OCI-M2 (cell line): ENCODE results near the gene PLCL1.
"Not testable (repeated sequence)": the region's sequence is repeated elsewhere in the genome, so short reads cannot be mapped to it uniquely, and the experiment has no call there.

Source experiments
- DNase-seq: peaks from one replicate; lab custom pipeline; 2025; ENCODE audit not compliant: unreplicated experiment; lab: John Stamatoyannopoulos, UW

Gene PLCL1

GRCh38 chr2:197809064-197809463 lies 4.7 kb downstream of the PLCL1 start:
- no peak for DNase-seq

DNA sequence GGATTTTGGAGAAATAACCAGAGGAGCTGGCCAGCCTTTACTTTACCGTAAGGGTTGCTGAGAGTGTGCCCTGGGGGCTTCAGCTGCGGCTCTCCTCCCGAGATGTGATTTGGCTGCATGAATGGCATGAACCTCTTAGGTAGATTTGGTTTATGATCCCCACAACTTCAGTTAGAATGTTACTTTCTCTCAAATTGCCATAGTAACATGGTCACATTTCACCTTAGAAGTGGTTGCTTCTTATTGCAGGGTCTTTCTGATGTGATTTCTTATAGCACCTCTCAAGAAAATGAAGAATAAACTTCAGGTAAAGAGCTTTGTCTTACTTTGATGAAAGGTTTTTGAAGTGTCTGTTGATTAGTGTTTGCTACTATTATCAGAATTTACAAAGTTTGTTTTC lies 5.6 kb downstream of the PLCL1 start:
- no peak for DNase-seq

DNA sequence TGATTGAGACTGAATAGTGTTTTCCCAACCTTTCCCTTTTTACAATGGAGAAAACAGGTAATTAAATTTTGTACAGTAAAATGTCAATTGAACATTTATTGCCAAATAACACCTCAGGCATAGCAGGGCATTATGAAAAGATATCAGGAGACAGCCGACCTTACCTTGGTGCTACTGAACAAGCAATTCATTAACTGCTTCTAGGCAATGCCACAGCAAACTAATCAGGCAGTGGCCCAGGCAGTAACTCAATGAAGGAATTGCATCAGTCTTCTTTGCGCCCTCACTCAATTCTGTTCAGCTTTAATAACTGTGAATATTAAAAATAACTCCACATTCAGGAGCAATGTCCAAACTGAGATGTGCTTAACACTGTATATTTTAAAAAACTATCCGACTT lies 6.1 kb downstream of the PLCL1 start:
- DNase-seq, result no peak

DNA sequence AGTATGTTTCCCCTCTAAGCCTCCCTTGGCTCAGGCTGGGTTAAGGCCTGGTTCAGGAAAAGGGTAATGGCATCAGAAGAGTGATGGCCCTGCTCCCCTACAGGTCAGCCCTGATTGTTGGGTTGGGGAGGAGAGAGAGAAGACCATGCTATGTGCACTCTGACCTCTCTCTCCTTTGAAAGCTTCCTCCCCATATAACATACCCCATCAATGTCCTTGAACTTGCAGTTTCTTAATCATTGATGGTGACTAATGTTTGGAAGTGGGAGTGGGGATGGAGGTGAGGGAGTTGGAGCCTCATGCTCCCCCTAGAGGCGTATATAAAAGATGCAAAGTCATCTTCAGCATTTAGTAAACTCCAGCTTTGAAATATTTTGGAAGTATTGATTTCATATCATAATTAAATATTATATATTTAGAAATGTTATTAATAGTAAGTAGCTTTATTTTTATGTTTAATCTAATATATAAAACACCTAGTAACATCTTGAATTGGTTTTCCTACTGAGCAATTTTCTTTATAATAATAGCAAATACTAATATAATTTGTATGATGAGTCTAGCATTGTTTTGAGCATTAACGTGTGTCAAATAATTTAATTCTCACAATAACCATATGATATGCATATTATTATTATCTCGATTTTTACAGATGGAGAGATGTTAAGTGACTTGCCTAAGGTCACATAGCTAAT lies 8.8 kb downstream of the PLCL1 start:
- DNase-seq, result no peak

DNA sequence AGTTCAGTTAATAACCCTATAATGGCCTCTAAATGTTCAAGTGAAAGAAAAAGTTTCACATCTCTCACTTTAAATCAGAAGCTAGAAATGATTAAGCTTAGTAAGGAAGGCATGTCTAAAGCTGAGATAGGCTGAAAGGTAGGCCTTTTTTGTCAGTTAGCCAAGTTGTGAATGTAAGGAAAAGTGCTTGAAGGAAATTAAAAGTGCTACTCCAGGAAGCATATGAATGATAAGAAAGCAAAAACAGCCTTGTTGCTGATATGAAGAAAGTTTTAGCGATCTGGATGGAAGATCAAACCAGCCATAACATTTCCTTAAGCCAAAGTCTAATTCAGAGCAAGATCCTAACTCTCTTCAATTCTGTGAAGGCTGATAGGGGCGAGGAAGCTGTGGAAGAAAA lies 10.1 kb downstream of the PLCL1 start:
- no peak for DNase-seq

DNA sequence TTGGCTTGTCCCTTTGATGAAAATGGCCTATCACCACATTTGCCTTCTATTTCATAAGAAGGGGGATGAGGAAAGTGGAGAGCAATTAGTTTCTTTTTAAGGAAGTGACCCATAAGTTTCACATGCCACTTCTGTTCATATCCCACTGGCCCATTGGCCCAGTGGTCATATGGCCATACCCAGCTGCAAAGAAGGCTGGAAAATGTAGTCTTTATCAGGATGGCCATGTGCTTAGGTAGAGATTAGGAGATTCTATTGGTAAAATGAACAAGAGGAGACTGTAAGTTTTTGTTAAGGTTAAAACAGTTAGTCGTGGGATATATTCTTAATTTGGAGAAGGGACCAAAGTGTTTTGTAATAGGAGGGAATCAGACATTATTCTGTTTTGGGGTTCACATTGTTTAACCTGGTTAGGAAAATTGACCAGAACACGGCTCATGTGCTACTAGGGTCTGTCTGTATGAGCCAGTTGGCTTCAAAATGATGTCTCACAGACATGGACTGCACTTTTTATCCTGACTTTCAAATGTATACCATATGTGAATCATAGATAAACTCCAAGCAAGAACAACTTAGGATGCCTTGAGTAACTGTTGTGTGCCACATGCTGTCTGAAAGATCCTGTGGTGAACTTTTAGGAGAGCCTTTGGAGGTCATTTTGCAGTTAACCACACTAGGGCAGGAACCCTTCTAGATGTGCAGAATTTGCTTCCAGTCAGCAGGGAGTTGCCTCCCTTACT lies 17.3 kb downstream of the PLCL1 start:
- DNase-seq, result no peak

DNA sequence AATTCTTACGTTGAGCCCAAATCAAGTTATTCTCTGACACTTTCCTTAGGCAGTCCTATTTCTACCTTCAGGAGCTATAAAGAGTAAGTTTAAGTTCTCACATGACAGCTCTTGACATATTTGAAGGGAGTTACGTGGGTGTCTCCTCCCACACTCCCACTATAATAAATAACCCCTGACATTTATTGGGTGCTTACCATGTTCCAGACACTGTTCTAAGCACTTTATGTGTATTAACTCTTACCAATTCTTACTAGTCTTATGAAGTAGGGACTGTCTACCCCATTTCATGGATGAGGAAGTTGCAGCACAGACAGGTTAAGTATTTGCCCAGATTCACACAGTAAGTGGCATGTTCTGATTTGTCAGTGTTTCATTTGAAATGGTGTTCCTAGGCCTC lies 17.9 kb downstream of the PLCL1 start:
- no peak for DNase-seq

- no peak for DNase-seq
Measured at GRCh38 chr2:197827618-197828017, 23.2 kb downstream of the PLCL1 start.

- no peak for DNase-seq
Measured at GRCh38 chr2:197828464-197829135, 24.2 kb downstream of the PLCL1 start.

DNA sequence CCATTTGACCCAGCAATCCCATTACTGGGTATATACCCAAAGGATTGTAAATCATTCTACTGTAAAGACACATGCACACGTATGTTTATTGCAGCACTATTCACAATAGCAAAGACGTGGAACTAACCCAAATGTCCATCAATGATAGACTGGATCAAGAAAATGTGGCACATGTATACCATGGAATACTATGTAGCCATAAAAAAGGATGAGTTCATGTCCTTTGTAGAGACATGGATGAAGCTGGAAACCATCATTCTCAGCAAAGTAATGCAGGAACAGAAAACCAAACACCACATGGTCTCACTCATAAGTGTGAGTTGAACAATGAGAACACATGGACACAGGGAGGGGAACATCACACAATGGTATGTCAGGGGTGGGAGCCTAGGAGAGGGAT lies 30.4 kb downstream of the PLCL1 start:
- not testable (repeated sequence) for DNase-seq

DNA sequence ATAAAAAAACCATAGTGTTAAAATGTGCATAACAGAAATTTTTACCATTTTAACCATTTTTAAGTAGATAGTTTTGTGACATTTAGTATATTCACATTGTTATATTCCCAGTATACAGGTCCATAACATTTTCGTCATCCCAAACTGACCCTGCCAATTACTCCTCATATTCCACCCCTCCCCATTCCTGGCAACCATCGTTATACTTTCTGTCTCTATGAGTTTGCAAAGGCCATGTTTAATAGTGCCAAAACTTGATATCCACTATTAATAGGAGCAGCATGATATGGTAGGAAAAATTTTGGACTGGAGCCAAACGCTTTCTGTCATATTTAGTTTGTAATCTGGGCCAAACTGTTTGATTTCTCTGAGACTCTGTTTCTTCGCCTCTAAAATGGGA lies 30.9 kb downstream of the PLCL1 start:
- no peak for DNase-seq

GRCh38 chr2:197838036-197838435 lies 33.6 kb downstream of the PLCL1 start:
- DNase-seq, result no peak

GRCh38 chr2:197838579-197838978 lies 34.2 kb downstream of the PLCL1 start:
- no peak for DNase-seq

- no peak for DNase-seq
Measured at GRCh38 chr2:197839327-197839726, 34.9 kb downstream of the PLCL1 start.

- DNase-seq, result no peak
Measured at GRCh38 chr2:197839856-197840255, 35.5 kb downstream of the PLCL1 start.

GRCh38 chr2:197846128-197846527 lies 41.7 kb downstream of the PLCL1 start:
- no peak for DNase-seq

DNA sequence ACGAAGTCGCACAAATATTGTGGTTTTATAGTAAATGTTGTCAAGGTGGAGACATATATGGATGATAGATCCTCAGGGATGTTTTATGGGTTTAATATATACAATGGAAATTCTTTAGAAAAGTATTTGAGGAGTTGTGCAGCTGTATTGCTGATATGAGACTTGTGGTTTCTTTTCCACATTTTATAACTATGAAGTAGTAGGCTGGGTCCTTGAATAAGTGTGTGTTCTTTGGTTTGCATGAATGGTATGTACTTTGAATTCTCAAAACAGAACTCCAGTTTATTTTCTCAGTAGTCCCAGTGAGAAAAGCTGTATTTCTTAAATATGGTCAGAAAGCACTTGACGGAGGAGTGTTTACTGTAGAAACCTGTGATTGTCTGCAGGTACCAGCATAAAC lies 42.4 kb downstream of the PLCL1 start:
- no peak for DNase-seq

DNA sequence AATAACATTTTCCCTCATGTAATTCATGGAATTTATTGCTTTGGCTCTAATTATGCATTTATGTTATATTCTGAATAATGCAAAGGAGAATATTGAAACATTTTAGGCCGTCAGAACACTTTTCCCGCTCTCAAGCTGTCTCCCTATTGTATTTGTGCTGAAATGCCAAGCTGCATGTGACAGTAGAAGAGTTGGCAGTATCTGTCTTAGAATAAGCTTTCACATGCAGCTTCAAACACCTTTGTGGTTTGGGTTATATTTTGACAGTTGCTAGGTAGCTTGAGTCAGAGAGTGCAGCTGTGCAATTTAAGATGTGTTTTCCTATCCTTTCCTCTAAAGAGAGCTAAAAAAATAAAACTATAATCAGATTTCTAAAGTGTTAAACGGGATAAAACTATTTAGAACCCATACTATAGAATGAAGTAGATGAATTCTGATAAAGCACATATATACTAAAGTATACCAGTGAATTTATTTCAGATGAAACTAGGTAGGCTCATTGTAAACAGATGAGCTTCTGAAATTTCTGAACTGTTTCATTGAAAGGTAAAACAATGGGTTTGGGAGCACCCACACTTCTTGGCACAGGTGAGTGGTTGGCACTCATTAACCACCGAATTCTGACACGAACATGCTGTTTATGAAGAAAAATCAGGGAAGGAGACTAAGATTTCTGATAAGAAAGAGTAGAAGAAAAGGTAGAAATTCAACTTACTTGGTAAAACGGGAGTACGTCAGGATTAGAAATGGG lies 43.4 kb downstream of the PLCL1 start:
- DNase-seq, result no peak

GRCh38 chr2:197848602-197849001 lies 44.2 kb downstream of the PLCL1 start:
- DNase-seq, result no peak

DNA sequence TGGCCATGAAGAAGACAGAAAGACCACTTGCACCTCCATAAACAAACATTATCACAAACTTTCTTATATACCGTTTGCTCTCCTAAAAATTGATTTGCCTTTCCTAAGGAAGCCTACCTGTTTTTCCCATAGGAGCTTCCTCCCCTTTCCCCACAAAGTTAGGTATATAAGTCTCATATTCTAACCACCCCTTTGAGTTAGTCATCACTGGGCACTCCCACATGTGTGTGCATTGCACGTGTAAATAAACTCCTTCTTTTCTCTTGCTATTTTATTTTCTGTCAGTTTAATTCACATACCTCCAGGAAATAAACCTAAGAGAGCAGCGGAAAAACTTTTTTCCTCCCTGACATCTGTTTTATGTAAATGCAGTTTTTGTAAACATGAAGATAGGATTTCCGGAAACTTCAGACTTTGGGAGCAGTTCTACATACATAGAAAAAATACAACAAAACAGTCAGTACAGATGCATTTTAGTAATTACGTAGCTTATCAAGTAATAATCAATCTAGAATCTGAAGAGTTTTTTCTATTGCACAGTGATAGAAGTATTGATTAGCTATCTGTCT lies 46.6 kb downstream of the PLCL1 start:
- DNase-seq, result no peak

GRCh38 chr2:197851451-197851850 lies 47.1 kb downstream of the PLCL1 start:
- DNase-seq, result no peak
